T1000 (cell line): ENCODE measurements around the gene TICAM2.

Source experiments
- DNase-seq: peaks from one replicate; lab custom pipeline; 2025; ENCODE audit warnings: mixed read lengths; lab: John Stamatoyannopoulos, UW

Gene TICAM2

DNA sequence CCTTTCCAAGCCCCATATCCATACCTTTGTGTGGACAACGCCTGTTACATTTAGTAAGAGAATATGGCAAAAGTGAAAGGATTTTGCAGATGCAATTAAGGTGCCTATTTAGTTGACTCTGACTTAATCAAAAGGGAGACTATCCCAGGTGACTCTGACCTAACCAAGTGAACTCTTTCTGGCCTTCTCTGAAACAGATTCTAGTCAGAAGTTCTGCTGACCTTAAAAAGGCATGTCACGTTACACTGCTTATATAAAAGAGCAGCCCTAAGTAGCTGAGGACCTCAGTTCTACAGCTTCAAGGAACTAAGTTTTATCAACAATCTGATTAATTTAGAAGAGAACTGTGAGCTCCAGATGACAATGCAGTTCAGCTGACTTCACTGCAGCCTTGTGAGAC, 5.7 kb upstream of the TICAM2 start:
- no peak for DNase-seq

DNA sequence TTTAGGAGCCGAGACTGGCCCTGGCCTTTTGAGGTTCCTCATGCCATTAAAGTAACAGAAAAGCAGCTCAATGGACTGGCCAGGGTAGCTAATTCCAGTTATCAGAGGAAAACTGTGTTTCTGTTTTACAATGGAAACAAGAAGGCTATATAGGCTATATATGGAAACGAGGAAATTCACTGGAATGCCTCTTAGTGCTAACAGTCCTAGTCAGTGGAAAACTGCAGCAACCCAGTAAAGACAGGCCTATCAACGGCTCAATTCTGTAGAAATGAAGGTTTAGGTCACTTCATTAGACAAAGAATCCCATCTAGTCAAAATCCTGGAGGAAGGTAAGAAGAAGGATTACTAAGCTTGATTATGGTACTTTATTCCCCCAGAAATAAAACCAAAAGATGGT, 3.2 kb upstream of the TICAM2 start:
- no peak for DNase-seq

DNA sequence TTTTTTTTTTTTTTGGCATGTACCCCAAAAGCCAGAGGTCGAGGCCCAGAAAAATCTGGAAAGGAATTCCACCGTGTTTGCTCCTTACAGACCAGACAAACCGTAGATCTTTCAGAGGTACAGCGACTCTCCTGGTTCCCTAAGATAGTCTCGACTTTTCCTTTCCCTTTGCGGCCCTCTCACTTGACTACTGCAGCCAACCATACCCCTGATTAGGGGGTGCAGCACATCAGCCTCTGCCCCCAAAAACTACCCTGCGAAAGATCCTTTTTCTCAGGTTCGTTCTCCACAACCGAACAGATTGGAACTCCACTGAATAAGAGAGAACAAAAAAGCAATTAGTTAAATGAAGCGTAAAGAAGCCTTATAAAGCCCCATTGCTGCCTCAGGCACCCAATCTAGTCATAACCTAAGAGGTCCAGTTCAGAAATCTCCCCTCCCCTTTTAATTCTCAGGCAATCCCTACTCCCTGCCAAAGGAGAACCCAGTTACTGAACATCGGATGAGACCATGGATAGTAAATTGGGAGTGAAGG, 379 bp upstream of the TICAM2 start:
- no peak for DNase-seq

DNA sequence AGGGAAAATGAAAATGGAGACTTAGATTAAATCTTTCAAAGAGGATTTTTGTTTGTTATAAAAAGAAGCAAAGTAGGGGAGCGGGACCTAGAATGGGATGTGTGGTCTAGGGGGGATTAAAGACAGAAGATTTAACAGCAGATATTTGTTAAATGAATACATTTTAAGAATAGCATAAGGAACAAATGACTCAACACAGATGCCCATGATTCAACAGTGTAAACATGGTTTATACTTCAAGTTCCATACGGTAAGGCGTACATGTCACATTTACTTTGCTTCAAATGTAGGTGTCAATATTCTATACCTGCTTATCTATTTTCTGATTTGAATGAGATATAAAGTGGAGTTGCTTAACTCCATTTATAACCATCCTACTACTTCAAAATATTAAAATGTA, 1.5 kb downstream of the TICAM2 start:
- DNase-seq = no peak

DNA sequence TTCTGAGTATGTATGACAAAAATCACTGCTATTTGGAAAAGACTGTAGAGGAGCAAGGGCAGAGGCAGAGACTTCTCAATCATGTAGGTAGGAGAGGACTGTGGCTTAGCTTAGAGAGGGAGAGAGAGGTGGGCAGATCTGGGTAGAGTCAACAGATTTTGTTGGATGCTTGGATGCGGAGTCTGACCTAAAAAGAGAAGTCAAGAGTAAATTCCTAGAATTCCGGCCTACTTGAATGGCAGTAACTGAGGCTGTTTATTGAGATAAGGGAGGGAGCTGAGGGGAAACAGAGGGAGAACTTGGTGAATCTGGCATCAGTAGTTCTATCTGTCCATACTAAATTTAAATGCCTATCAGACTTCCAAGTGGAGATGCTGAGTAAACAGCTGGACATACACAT, 2.4 kb downstream of the TICAM2 start:
- no peak for DNase-seq

DNA sequence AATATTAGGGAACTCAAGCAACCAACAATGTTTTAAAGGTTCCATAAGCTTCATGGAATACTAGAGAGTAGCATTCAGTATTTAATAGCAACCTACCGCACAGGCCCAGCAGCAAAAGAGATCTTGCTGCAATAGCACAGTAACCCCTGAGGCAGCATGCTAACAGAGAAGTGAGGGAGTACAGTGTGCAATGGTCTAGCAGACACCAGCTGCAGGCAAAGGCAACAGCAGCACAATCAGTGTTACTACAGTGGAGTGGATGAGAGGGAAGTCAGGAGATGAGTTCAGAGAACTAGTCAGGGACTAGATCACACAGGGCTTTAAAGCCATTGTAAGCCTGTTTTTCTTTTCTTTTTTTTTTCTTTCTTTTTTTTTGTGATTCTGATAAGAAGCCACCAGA, 2.8 kb downstream of the TICAM2 start:
- no peak for DNase-seq

DNA sequence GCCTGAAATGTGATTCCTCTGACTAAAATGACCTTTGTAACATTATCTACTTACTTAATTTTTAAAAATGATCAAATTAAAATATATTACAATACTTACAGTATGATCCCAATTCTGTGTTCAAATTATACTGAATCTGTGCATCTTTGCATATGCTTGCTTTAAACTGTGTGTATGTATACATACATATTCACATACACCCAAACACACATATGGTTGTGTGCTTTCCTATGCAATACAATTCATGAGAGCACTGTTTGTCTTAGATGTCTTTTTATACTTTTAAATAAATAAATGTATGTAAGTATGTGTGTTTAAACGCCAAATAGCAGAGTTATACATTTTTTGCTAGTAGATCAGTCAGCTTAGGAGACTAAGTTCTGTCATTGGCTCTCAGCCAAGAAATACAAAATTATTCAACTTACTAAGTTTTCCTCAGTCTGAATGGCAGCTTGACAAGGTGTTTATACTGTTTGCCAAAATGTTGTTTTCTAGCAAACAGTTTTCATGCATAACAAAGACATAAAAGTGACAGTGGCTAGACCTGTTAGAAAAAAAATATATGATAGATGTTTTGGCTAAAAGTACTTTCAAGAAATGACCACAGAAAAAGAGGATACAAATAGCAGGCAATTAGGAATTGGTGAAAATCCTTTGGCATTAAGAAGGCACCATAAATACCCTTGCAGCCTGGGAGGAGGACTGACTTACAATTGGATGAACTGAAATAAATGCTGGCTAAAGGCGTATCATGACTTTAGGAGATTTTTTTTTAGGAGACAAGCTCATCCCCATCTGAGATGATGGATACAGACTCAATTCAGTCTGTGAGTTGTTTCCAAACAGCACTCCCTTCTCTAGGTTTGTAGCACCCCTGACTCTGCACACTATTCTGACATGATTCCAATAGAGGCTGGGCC, 7.9 kb downstream of the TICAM2 start:
- DNase-seq = no peak

DNA sequence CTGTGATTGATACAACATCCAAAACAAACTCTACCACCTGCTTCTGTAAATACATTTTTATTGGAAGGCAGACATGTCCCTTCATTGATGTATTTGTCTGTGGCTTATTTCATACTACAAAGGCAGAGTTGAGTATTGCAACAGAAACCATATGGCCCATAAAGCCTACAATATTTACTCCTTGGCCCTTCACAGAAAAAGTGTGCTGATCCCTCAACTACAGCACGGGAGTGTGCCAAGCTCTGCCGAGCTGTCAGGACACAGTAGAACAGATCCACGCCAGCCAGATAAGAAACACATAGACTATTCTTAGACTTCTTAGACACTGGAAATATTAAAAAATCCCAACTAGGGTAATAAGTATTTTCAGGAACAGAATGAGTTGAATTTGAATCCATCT, 13.2 kb downstream of the TICAM2 start:
- DNase-seq = no peak

DNA sequence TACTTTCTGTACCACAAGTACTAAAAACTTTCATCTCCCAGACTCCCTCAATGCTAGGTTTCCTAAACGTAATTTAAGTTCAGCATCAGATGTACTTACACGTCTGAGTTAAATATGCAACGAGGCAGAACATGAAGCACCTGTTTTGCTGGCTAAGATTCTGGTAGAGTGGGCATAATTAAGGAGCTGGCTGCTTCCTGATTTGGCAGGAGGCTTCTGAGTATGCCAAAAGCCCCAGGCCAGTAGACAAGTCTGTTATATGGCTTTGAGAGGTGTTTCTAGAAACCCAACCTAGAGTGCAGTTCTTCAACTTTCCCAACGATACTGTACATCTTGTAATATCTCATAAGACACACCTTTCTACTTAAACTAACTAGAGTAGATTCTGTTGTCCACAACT, 13.6 kb downstream of the TICAM2 start:
- DNase-seq = no peak

DNA sequence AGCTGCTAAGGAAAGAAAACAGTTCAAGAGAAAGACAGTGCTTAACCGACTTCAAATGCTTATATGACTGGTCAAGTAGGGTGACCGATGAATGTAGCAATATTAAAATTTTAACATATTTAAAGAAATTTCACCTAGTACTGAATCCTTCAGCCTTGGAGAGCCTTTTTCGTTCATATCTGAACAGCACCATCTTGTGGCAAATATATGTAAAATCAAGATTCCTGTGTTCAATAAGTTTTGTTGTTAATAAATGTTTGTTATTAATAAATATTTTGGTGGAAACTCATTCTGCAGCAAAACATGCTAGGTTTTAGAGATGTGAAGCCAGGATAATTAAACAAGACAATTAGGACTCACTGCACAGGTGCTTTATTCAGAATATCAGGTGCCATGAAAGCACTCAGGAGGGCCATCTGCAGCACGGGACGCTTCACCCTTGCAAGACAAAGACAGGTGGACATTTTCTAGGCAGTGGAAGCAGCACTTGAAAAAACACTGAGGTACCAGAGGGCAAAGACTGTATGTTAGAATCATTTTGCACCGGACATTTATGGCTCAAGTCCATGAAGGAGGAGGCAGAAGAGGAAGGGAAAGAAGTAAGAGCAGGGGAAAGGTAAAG, 15.6 kb downstream of the TICAM2 start:
- DNase-seq = no peak

DNA sequence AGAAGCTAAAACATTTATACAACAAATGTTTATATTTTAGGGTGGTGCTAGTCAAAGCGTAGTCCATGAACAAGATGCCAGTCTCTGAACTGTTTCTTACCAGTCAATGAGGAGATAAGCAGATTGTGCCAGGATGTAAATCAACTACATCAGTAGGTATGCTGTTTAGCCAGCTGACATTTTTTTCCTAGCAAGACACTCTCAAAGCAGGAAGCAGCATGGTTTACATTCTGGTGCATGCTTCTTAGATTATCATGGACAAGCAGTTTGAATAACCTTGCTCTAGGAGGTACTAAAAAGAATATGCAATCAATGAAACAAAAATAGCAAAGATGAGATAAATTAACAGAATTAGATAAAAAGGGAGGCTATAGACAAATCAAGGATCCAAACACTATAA, 17.0 kb downstream of the TICAM2 start:
- no peak for DNase-seq

DNA sequence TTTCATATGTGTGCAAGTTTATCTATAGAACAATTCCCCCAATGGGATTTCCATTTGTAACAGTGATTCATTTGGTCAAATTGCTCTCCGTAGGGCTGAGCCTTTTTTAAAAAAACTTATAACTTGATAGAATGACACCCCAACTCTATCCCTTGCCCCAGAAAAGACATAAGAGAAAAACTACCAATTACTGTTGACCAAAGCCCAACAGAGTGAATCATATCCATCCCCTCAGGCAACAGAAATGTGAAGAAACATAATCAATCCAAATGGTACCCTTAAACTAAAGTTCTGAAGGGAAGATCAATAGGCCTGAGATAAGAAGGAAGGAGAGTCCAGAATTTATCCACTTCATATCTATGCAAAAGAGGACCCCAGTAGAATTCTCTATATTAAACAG, 17.8 kb downstream of the TICAM2 start:
- DNase-seq = no peak

DNA sequence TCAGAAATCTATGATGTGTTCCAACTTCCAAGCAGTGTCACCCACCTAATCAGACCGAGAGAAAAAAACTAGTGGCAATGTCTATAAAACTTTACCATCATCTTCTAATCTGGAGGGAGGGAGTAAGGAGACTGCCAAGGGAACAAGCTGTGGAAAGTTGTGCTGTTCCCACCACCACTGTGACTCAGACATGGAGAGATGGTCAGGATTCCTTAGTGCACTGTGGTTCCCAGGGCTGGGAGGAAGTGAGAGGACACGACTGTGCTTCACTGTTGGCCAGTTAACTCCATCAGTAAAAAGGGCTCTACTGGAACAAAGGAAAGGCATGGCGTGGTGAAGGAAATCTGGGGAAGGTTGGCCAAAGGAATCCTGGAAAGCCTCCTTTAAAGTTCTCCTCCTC, 18.8 kb downstream of the TICAM2 start:
- no peak for DNase-seq

DNA sequence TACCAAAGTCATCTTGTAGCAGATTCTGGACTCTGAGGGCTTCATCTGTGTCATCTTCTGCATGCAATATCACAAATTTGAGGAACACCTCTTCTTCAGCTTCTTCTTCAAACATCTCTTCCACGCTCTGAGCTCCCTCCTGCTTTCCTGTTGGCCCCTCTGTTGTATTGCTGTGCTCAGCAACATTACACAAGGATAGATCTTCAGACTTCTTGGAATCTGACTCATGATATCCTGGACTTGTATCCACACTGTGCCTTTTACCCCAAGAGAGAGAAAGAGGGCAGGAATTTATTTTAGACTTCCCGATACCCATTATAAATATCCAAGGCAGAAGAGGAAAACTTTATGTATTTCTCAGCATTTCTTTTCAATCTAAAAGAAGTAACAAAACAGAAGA, 21.3 kb downstream of the TICAM2 start:
- no peak for DNase-seq

DNA sequence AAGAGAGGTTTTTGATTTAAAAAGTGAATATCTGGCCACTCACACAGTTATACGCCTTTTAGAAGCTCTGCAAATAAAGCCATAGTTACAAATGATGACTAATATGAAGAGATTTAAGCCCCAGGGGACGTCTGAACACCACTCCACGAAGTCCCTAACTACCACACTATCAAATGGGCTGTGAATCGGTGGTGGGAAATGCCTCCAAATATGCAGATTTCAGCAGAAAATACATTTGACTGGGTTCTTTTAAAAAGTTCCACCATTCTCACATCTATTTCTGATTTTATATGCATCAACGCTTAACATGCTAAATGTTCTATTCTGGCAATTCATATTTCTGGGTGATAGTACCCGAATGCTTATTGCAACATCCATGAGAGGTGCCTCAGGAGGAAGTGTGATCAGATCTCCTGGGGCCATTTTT, 22.5 kb downstream of the TICAM2 start:
- DNase-seq = no peak

DNA sequence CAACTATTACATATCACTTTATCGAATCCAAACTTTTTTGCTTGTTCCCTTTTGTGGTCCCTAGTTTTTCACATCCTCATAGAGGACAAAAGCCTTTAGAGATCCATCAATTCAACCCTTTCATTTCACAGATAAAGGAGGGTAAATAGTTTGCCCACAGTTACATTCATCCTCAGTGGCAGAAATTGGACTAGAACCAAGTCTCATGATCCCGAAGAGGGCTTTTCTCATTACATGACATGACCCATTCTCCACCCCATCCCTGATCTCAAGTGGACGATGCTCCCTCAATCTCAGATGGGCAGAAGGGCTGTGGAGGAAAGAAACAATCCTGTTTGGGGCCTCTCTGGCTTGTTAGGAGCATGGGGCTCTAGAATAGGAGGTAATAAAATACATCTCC, 23.1 kb downstream of the TICAM2 start:
- no peak for DNase-seq

DNA sequence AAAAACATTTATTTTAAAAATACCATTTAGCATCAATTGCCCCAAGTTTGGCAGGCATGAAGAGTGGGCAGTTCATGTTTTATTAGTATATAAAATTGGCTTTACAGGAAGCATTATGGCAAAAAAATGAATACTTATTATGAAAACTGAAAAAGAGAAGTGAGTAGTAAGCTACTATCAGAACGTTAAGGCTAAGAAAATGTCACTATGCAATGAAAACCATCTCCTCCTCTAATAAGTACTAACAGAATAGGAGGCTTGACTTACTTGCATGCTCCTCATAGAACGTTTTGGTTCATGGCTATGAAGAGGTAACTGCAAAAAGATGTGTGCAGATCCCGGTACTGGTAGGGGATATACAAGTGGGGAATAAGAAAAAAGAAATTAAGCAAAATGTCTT, 23.6 kb downstream of the TICAM2 start:
- no peak for DNase-seq

DNA sequence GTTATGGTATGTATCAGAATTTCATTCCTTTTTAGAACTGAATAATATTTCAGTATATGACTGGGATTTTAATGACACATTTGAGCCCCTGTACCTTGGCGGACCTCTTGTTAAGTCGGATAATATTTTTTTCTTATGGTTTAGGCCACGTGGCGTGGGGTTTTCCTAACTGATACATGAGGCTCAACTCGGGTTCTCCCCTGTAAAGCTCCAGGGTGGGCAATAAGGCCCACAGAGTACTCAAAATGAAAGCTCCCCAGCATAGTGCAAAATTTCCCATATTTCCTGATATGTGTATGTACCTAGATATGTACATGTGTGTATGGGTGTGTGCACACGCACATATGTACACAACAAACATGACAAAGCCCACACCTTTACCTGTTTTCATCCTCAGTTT, 24.5 kb downstream of the TICAM2 start:
- no peak for DNase-seq

DNA sequence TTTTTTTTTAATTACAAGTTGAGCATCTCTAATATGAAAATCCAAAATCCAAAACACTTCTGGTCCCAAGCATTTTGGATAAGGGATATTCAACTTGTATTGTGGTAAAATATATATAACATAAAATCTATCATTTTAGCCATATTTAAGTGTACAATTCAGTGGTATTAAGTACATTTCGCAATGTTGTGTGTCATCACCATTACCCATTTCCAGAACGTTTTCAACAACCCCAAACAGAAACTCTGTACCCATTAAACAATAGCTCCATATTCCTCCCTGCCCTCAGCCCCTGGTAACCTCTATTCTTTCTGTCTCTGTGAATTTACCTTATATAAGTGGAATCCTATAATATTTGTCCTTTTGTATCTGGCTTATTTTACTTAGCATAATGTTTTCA, 24.9 kb downstream of the TICAM2 start:
- no peak for DNase-seq

DNA sequence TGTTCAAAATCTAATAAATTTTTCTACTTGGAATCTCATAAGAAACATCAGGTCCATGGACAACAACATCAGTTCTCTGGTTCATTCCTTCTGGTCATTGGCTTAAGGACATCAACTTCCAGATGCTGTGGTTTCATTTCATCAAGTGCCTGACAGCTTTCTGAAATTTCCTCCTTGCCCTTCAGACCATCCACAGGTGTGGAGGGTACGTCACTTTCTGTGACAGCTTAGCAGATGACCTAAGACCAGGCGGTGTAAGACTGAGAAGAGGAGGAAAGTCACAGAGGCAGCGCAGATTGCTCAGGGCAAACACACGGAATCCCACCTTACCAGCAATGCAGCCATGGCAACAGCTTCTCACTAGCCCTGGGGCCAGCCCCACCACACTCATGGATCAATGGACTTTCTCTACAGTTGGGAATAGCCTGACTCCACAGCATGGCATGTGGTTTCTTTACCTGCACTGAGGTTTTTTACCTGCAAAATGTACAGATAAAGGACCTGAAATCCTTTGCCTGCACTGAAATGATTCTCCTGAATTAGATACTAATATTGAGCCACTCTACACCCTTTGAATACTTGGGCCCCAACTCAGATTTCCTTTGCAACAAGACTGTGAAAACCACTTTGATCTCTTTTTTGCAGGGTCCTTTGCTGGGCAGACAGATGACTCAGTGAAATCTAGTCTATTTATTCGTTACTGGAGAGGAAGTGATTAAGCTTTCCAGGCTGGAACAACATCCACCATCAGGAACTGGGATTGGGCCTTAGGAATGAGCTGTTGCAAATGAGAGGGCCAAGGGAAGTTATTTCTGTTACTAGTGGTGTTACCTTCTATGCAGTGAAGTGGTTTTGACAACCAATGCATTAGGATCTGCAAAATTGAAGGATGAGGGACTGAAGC, 26.9 kb downstream of the TICAM2 start:
- no peak for DNase-seq

DNA sequence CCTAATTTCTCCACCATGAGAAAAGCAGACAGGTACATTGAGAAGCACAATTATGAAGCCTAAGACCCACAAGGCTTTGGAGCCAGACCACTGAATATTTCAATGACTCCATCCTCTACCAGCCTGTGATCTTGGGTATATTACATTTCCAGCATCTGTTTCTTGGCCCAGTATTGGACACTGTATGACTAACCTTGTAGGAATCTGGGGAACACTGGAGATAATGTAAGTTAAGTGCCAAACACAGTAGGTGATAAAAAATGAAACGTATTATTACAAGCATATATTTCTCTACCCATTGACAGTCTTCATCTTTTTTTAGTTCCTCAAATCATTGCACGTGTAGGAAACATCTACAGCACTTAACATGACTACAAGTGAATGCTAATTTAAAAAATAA, 29.1 kb downstream of the TICAM2 start:
- no peak for DNase-seq

DNA sequence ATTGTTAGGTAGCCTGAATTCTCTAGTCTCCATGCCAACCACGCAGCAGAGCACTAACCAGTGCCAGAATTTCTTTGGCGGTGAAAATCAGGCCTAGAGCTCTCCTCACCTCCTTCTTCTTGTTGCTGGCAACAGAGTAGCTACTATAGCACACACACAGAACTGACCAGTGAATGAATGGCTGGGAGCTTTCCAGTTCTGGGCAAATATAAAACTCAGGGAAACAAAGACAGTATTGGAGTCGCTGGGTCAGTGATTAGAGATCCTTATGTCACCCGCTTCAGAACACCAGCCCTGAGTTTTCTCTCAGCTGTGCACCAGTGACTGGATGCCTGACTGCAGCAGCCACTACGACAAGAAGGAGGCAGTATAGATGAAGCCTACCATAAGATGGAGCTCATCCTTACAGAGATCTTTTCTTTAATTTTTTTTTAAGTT, 30.8 kb downstream of the TICAM2 start:
- no peak for DNase-seq
